Measurements from ENCODE around the gene OSBPL8.

OSBPL8 gene

DNA sequence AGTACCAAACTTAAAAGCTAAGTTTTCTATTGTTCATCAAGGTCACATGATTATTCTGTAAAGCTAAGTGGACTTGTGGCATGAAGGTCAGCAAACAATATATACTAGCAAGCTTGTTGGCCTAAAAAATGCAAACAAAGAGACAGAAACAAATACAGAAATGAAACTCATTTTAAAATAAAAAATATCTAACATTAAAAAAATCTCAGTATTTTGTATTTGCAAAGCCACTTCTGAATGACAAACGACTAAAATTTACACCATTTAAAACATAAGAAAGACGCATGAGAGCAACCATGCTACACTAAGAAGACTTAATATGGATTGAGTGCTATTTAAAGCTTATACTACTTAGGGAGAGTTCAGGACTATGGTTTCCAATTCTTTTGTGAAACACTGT, 138.5 kb downstream of the OSBPL8 start (continued):
- TF ChIP-seq ZNF280D (tag by site-specific recombination; IDR thresholded peaks at IDR 0.05) (no peak), ZNF302 (tag by site-specific recombination; IDR thresholded peaks at IDR 0.05; ENCODE audit: low read depth) (no peak), ZNF202 (tag by site-specific recombination; IDR thresholded peaks at IDR 0.05; ENCODE audit: borderline replicate concordance) (no peak), ZNF211 (tag by site-specific recombination; IDR thresholded peaks at IDR 0.05; ENCODE audit: low read depth) (no peak), GFI1B (tag by site-specific recombination; IDR thresholded peaks at IDR 0.05) (no peak), ZNF677 (tag by site-specific recombination; IDR thresholded peaks at IDR 0.05) (no peak), ZNF555 (tag by site-specific recombination; conservative IDR thresholded peaks at IDR 0.05) (no peak)
- TF ChIP-seq, protein P1, sequence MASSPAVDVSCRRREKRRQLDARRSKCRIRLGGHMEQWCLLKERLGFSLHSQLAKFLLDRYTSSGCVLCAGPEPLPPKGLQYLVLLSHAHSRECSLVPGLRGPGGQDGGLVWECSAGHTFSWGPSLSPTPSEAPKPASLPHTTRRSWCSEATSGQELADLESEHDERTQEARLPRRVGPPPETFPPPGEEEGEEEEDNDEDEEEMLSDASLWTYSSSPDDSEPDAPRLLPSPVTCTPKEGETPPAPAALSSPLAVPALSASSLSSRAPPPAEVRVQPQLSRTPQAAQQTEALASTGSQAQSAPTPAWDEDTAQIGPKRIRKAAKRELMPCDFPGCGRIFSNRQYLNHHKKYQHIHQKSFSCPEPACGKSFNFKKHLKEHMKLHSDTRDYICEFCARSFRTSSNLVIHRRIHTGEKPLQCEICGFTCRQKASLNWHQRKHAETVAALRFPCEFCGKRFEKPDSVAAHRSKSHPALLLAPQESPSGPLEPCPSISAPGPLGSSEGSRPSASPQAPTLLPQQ (tag by site-specific recombination; IDR thresholded peaks at IDR 0.05): no peak
- TF ChIP-seq, protein P2, sequence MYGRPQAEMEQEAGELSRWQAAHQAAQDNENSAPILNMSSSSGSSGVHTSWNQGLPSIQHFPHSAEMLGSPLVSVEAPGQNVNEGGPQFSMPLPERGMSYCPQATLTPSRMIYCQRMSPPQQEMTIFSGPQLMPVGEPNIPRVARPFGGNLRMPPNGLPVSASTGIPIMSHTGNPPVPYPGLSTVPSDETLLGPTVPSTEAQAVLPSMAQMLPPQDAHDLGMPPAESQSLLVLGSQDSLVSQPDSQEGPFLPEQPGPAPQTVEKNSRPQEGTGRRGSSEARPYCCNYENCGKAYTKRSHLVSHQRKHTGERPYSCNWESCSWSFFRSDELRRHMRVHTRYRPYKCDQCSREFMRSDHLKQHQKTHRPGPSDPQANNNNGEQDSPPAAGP (tag by site-specific recombination; IDR thresholded peaks at IDR 0.05): no peak

- Histone ChIP-seq H3K4me1 (ENCODE audit: control insufficient read depth, insufficient read depth, low read length) (peaks cover 17% of the 10 kb centered on the region), H3K4me3 (ENCODE audit: low read depth, low read length) (no peak overlapping the region), H3K36me3 (ENCODE audit: control insufficient read depth in 2 of 2, insufficient read depth in 1 of 2, low read length in 2 of 2) (no peaks in the 10 kb centered on the region), H3K27ac (ENCODE audit: extremely low read depth, low read depth, low read length) (no peak overlapping the region), H3K9me3 (ENCODE audit: control insufficient read depth, insufficient read depth, low read depth, low read length) (no peaks in the 10 kb centered on the region)
- TF ChIP-seq ZXDB (tag by site-specific recombination; IDR thresholded peaks at IDR 0.05) (peak; percentile 20; the same call in 1 of the 2 replicates), GLIS2 (tag by site-specific recombination; IDR thresholded peaks at IDR 0.05) (no peak), PBX3 (CRISPR knock-in tag; IDR thresholded peaks at IDR 0.05) (no peak), ZNF747 (tag by site-specific recombination; IDR thresholded peaks at IDR 0.05) (no peak), ZNF394 (tag by site-specific recombination; IDR thresholded peaks at IDR 0.05; ENCODE audit: borderline replicate concordance) (no peak), FEZF1 (tag by site-specific recombination; IDR thresholded peaks at IDR 0.05) (no peak)
- TF ChIP-seq, protein P3, sequence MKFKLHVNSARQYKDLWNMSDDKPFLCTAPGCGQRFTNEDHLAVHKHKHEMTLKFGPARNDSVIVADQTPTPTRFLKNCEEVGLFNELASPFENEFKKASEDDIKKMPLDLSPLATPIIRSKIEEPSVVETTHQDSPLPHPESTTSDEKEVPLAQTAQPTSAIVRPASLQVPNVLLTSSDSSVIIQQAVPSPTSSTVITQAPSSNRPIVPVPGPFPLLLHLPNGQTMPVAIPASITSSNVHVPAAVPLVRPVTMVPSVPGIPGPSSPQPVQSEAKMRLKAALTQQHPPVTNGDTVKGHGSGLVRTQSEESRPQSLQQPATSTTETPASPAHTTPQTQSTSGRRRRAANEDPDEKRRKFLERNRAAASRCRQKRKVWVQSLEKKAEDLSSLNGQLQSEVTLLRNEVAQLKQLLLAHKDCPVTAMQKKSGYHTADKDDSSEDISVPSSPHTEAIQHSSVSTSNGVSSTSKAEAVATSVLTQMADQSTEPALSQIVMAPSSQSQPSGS (tag by site-specific recombination; IDR thresholded peaks at IDR 0.05; ENCODE audit: low read depth): 0 out of 2 replicates have a peak, but pooled peaks have one; percentile 19
- CTCF ChIA-PET: interaction anchor here (0.7 kb wide), 1 partner anchor 53 kb away, joined by 3 read pairs; no protein-coding TSS in a partner anchor
- POLR2A ChIA-PET: no interaction called here
Observed at GRCh38 chr12:76420222-76420621, 139.3 kb downstream of the OSBPL8 start.

Data from HEK293 (cell line).